HEK293T (cell line): Measurements from ENCODE around the gene MRC1.

Experiments
- CTCF ChIA-PET: fragments of 350-600 bp; formaldehyde crosslinking; extraction: SDS; loops from one replicate; lab custom pipeline; 2021; ENCODE audit warnings: antibody characterized with exemption, inconsistent platforms; lab: Yijun Ruan, JAX
- POLR2A ChIA-PET: fragments of 350-600 bp; formaldehyde crosslinking; extraction: SDS; loops from one replicate; lab custom pipeline; 2020; ENCODE audit warnings: antibody characterized with exemption, inconsistent platforms; lab: Yijun Ruan, JAX
- DNase-seq: peaks from one replicate; pipeline ENCODE4 v3.0.0; 2012; ENCODE audit warnings: mixed read lengths; ENCODE audit errors: extremely low spot score
- ARNT ChIP-seq: fragments of 450-650 bp; IDR thresholded peaks from 2 replicates; pipeline ENCODE4 v1.6.1; 2017; ENCODE audit warnings: mild to moderate bottlenecking
- BHLHE40 ChIP-seq: fragments of 450-650 bp; IDR thresholded peaks from 2 replicates; pipeline ENCODE4 v1.6.1; 2016; ENCODE audit warnings: mild to moderate bottlenecking, moderate library complexity, borderline replicate concordance
- CTBP1 ChIP-seq: fragments of 450-650 bp; IDR thresholded peaks from 2 replicates; pipeline ENCODE4 v1.6.1; 2016; ENCODE audit warnings: borderline replicate concordance
- ELF4 ChIP-seq: fragments of 450-650 bp; IDR thresholded peaks from 2 replicates; pipeline ENCODE4 v1.6.1; 2017; ENCODE audit warnings: antibody characterized with exemption
- FOXA1 ChIP-seq: fragments of 450-650 bp; IDR thresholded peaks from 2 replicates; pipeline ENCODE4 v1.6.1; 2016; ENCODE audit warnings: mild to moderate bottlenecking
- FOXK2 ChIP-seq: fragments of 450-650 bp; IDR thresholded peaks from 2 replicates; pipeline ENCODE4 v1.6.1; 2016; ENCODE audit warnings: mild to moderate bottlenecking
- FOXM1 ChIP-seq: fragments of 450-650 bp; IDR thresholded peaks from 2 replicates; pipeline ENCODE4 v1.6.1; 2017; ENCODE audit warnings: mild to moderate bottlenecking, borderline replicate concordance
- HDGF ChIP-seq: fragments of 450-650 bp; IDR thresholded peaks from 2 replicates; pipeline ENCODE4 v1.6.1; 2017; ENCODE audit warnings: antibody characterized with exemption, borderline replicate concordance
- L3MBTL2 ChIP-seq: fragments of 450-650 bp; conservative IDR thresholded peaks from 2 replicates; pipeline ENCODE4 v1.6.1; 2016; ENCODE audit warnings: mild to moderate bottlenecking
- LEF1 ChIP-seq: fragments of 450-650 bp; IDR thresholded peaks from 2 replicates; pipeline ENCODE4 v1.6.1; 2017; ENCODE audit warnings: mild to moderate bottlenecking, borderline replicate concordance
- NFRKB ChIP-seq: fragments of 450-650 bp; IDR thresholded peaks from 2 replicates; pipeline ENCODE4 v1.6.1; 2016; ENCODE audit warnings: mild to moderate bottlenecking, moderate library complexity
- SP1 ChIP-seq: fragments of 450-650 bp; IDR thresholded peaks from 2 replicates; pipeline ENCODE4 v1.6.1; 2017
- SUZ12 ChIP-seq: fragments of 450-650 bp; IDR thresholded peaks from 2 replicates; pipeline ENCODE4 v1.6.1; 2016; ENCODE audit warnings: mild to moderate bottlenecking
- TARDBP ChIP-seq: fragments of 450-650 bp; IDR thresholded peaks from 2 replicates; pipeline ENCODE4 v1.6.1; 2016
- ZNF384 ChIP-seq: fragments of 450-650 bp; IDR thresholded peaks from 2 replicates; pipeline ENCODE4 v1.6.1; 2016
- TF ChIP-seq, protein P1 (sequence below): fragments of 450-650 bp; IDR thresholded peaks from 2 replicates; pipeline ENCODE4 v1.6.1; 2016

The MRC1 gene

DNA sequence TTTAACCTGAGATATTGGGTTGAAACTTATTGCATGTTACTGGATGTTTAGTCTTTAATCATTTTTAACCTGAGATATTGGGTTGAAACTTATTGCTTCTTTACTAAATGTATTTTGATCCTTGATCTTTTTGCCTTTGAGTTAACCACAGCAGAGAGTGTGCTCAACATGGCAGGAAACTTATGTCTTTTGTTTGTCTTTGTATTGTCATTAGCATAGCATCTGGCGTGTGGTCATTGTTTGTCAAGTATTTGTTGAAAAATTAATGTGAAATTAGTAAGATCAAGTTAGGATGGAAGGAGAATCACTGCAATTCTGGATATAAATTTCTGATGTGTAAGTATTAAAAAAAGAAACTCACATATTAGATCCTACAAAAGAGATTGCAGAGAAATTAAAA lies 8.2 kb downstream of the MRC1 start:
- TF ChIP-seq FOXA1 (no peak), ZNF384 (no peak), FOXK2 (no peak), BHLHE40 (no peak), CTBP1 (no peak), LEF1 (no peak), SP1 (no peak), L3MBTL2 (no peak), TARDBP (no peak), FOXM1 (no peak), ELF4 (no peak), HDGF (no peak), NFRKB (no peak), SUZ12 (no peak), ARNT (no peak)
- TF ChIP-seq, protein P1, sequence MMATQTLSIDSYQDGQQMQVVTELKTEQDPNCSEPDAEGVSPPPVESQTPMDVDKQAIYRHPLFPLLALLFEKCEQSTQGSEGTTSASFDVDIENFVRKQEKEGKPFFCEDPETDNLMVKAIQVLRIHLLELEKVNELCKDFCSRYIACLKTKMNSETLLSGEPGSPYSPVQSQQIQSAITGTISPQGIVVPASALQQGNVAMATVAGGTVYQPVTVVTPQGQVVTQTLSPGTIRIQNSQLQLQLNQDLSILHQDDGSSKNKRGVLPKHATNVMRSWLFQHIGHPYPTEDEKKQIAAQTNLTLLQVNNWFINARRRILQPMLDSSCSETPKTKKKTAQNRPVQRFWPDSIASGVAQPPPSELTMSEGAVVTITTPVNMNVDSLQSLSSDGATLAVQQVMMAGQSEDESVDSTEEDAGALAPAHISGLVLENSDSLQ: no peak
- DNase-seq: no peak
- ChIA-PET POLR2A (no interaction called here), CTCF (no interaction called here)

DNA sequence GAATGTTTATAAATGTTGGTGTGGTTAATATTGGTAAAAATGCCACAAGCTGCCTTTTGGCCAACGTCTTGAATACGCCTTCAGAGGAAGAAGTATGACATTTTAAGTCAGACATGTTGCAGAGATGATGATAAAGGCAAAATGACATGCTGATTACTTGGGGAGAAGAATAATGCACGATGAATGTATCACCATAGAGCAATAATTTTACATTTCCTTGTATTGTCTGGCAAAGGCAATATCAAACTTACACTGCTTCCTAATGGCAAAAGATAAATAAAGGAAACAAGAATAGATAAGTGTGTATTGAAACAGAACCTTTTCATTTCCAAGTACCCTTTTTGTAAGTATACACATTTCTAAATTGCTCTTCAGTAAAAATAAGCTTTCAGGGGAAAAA lies 8.6 kb downstream of the MRC1 start:
- POLR2A ChIA-PET: no interaction called here
- CTCF ChIA-PET: no interaction called here
- no peak for TF ChIP-seq BHLHE40
- no peak for TF ChIP-seq L3MBTL2
- TF ChIP-seq, protein P1: no peak
- TF ChIP-seq HDGF: no peak
- TF ChIP-seq SP1: no peak
- TF ChIP-seq LEF1: no peak
- no peak for TF ChIP-seq CTBP1
- TF ChIP-seq SUZ12: no peak
- TF ChIP-seq NFRKB: no peak
- no peak for TF ChIP-seq ZNF384
- TF ChIP-seq TARDBP: no peak
- TF ChIP-seq FOXA1: no peak
- TF ChIP-seq FOXM1: no peak
- TF ChIP-seq ARNT: no peak
- no peak for TF ChIP-seq ELF4
- no peak for TF ChIP-seq FOXK2
- DNase-seq: no peak

DNA sequence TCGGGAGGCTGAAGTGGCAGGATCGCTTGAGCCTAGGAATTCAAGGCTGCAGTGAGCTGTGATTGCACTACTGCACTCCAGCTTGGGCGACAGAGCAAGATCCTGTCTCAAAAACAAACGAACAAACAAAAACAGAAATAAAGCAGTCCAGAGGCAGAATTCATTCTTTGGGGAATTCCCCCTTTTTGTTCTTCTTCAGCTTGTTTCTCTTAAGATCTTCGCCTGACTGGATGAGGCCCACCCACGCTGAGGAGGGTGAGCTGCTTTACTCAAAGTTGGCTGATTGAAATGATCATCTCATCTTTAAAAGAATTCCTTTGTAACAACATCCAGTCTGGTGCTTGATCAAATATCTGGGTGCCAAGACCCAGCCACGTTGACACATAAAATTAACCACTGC lies 10.7 kb downstream of the MRC1 start:
- DNase-seq: no peak
- TF ChIP-seq BHLHE40: no peak
- no peak for TF ChIP-seq NFRKB
- POLR2A ChIA-PET: no interaction called here
- CTCF ChIA-PET: no interaction called here

- CTCF ChIA-PET: no interaction called here
- TF ChIP-seq ARNT (no peak), L3MBTL2 (no peak), SP1 (no peak), FOXM1 (no peak), ELF4 (no peak), ZNF384 (no peak), HDGF (no peak), FOXA1 (no peak), BHLHE40 (no peak), FOXK2 (no peak), LEF1 (no peak), NFRKB (no peak), SUZ12 (no peak), TARDBP (no peak), CTBP1 (no peak)
- TF ChIP-seq, protein P1: no peak
- POLR2A ChIA-PET: no interaction called here
- no peak for DNase-seq
Measured at GRCh38 chr10:17820943-17821342, 11.8 kb downstream of the MRC1 start.

GRCh38 chr10:17821893-17822292 lies 12.7 kb downstream of the MRC1 start:
- TF ChIP-seq CTBP1: no peak
- no peak for TF ChIP-seq ARNT
- TF ChIP-seq FOXM1: no peak
- no peak for TF ChIP-seq FOXA1
- no peak for TF ChIP-seq BHLHE40
- DNase-seq: no peak
- ChIA-PET POLR2A (no interaction called here), CTCF (no interaction called here)

GRCh38 chr10:17831341-17831740 lies 22.2 kb downstream of the MRC1 start:
- POLR2A ChIA-PET: no interaction called here
- no peak for DNase-seq
- TF ChIP-seq NFRKB: no peak
- TF ChIP-seq HDGF: no peak
- CTCF ChIA-PET: no interaction called here

- TF ChIP-seq CTBP1 (no peak), FOXK2 (no peak), FOXM1 (no peak), ELF4 (no peak), HDGF (no peak), LEF1 (no peak), NFRKB (no peak), FOXA1 (no peak), TARDBP (no peak), L3MBTL2 (no peak)
- TF ChIP-seq, protein P1: no peak
- ChIA-PET POLR2A (no interaction called here), CTCF (no interaction called here)
- DNase-seq: no peak
Measured at GRCh38 chr10:17831896-17832295, 22.7 kb downstream of the MRC1 start.
